Endometrium (tissue), 2 donors: ENCODE measurements around the gene GAREM1.
"Not testable (repeated sequence)": the region's sequence is repeated elsewhere in the genome, so short reads cannot be mapped to it uniquely, and the experiment has no call there.

Experiments used
- FAIRE-seq: peaks from 2 replicates; lab custom pipeline; 2012; peaks lifted over from hg19 to GRCh38; lab: Jason Lieb, UNC
- donor health status: control.
- donor health status: control.

The GAREM1 gene

DNA sequence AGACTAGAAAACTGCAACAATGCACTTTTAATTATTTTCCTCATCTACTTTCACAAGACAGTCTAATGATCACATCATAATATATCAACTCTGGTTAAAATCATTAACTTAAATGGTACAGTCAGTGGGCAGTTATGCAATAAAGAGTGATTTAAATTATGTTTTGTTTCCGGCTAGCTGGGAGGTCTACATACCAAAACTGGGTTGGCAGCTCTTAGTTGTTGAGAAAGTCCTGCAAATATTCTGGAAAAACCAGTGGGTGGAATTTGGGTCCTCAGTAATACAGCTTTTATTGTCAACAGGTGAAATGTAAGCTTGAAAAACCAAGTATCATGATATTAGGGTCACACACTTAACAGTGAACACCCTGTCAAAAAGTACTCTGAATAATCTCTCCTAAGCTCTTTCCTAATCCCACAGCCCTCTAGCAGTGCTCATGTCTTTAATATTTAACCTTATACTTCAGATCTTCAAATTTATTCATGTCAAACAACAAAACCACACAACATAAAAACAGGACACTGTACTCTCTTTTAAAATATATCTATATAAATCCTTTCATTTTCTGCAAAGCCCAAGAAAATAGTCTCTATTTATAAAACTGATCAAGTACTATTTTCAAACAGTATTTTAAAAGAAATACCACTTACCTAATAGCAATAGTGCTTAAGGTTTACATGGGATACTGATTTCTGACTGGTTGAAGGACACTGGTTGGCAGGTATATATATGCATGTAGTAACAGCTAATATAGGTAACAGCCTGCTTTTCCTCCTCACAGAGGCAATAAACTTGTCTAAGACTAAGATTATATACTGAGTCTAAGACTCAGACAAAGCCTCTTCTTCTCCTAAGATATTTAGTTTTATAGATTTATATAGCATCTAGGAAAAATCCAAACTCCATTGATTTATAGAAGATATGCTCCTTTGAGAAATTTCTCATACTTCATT lies 103.8 kb downstream of the GAREM1 start:
- FAIRE-seq, result peak; percentile 80

DNA sequence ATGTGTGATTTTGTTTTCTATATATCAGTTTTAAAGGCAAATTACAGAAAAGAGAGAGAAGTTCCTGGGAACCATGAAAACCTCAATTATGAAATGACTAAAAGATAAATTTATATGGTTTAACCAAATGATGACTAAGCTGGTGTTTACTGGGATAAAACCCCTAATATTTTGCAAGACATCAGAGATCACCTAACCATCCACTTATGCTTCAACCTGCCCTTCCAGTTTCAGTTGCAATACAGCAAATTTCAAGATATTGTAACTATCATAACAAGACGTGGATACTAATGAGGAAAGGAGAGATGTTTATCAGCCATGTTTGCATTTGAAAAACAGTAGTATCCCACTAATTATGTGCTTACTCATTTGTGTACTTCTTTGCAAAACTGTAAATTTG lies 108.2 kb downstream of the GAREM1 start:
- FAIRE-seq, result no peak

DNA sequence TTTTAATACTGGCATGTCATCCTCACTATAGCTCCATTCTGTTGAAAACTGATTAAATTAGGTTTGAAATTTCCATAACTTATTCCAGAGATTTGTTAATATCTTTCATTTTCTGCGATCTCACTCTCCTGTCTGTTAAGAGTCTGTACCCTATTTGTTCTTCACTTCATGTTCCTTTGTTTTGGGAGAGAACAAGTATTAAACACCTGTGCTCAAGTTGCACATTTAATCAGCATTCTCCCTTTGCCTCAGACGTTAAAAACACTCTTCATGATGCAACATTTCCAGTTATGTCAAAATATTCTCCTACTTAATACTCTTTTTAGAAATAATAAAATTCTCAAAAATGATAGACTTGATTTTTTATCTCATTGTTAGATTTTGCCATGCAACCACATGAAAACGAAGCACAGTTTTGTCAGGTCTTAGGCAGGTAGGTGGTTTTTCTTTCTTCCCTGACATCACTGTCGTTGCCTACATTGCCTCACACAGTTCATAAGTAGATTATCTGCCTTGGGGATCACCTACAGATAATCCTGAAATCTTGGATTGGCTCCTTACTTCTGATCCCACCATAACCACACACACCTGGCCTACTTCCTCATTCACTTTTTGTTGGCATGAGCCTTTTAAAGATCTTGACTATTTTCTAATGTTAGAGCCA lies 109.9 kb downstream of the GAREM1 start:
- FAIRE-seq, result no peak

DNA sequence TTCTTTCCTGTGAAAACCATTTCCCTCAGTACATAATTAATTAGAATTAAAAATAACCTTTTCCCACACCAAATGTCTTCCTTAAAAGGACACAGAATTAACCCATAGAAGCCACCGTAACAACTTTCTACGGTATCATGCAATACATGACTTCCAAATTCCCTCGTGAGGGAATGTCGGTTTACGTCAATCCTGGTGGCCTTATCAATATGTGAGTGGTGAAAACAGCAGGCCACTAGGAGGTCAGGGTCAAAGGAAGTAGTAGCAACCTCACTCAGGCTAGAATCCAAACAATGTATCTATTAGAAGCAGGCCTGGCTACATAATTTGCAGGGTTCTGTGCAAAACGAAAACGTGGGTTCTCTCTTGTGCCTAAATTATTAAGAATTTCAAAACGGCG lies 112.2 kb downstream of the GAREM1 start:
- no peak for FAIRE-seq

DNA sequence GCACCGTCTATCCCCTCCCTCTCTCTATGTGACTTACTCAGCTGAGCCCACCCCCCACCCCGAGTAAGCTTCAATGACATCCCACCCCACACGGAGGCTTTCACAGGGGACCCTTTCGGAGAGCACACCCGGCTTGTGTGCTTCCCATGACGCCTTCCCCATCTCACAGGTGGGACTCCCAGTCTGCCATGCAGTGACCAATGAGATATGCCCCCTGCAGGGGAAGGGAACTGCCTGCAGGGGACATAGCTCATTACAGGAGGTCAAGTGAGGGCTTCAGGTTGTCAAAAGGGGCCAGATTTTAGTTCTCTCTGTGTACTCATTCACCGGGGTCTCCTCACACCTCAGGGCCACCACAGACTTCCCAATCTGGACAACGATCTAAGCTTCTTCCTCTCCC lies 112.6 kb downstream of the GAREM1 start:
- FAIRE-seq, result no peak

DNA sequence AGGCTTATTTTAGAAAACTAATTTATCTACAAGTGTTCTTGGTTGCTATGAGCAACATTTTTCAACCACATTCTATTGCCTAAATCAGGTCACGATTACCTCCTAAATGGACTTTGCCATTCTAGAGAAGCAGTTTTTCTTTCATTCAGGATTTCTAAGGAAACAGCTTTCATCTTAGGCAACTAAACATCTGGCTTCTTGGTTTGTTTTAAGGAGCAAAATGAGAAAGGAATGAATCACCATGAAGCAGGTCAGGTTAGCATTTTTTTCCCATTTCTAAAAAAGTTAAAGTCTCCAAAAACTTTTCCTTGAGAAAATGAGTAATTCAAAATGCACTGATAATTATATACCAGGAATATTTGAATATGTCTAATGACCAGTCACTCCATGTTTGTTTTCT lies 114.8 kb downstream of the GAREM1 start:
- FAIRE-seq, result peak; percentile 72

DNA sequence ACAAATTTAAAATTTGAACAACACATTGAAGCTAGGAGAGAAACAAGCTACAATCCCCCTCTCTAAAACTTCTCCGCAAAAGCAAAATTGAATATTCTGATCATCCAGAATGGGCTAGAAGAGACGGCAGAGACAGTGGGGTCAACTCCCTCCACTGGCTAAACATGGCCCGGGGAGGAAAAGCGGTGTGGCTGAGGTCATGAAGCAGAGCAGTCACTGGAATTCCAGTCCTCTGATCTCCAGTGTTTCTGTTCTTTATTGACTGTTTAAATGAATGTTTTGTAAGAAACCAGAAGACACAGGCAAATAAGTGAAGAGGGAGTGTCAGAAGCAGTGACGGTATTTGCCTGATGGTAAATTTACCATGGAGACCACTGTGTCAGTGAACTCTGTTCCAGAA lies 116.2 kb downstream of the GAREM1 start:
- no peak for FAIRE-seq

DNA sequence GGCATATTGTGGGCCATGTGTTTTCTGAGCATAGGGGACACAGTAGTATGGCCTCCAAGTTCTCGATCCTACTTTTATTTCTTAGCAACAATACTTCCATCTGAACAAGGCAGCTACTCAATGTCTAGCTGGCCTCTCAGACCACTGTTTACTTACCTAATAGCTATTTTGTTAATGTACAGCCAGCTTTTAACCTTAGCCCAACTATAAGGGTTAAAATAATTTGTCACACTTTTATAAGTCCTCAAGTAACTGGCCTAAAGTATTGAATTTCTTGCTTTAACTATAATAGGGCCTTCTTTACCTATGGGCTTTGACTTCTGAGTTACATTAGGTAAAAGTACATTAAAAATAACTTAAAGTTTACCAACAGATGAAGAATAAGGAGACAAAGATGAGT lies 117.4 kb downstream of the GAREM1 start:
- no peak for FAIRE-seq

DNA sequence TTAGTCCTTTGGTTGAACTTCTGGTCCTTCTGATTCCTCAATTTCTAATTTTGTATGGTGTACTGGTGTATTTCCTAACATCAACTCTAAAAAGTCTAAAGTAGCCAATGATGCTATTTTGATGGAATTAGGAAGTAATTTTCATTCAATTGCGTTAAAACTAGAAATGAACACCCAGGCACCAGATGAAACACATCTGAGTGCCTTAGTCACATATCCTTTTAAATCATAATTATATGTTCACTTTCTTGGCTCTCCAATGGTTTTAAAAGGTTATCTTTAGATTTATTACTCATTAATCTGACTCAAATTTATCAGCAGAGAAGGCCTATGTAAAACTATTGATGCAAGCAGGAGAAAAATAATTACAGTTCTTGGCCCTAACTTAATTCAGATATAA lies 119.7 kb downstream of the GAREM1 start:
- no peak for FAIRE-seq

DNA sequence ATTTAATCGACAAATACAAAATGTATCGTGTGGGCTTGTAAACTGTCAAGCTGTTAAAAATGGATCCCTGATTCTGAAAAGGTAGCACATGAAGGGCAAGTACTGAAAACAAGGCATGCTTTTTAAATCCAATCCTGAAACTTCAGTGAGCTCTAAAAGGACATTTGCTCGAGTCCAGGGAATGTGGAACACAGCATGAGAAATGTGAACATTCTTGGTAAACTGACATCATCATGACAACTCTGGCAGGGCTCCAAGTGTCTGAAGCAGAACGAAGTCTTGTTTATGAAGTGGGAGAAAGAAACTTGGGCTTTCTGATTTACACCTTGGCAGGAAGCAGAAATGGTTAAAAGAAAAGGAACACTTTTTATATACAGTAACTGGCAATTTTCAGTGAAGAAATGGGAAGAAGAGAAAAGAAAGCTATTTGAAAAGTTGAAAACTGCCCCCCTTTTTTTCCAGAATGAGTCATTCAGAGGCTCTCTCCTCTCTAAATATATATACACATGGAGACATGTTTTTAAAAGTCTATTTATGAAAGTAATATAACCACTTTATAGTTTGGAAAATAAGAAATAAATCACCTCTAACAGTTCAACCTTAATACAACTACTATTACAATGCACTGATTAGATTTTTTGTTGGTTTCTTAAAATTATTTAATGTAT lies 120.8 kb downstream of the GAREM1 start:
- peak; percentile 88 for FAIRE-seq

DNA sequence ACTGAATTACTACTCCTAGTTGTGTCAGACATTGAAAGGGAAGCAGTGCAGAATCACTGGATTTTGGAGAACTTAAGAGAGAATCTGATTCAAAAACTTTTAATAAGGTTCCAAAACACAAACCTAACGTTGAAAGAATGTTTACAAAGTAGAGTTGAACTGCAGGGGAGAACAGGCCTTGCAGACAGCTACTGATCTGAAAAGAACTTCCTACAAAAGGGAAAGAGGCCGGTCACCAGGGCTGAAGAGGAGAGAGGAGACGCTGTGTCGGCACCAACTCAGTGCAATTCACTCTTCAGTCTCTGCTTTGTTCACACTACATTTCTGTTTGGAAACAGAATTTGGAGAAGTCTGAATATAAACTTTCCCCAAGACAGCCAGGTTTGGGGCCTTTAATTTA lies 124.0 kb downstream of the GAREM1 start:
- no peak for FAIRE-seq

DNA sequence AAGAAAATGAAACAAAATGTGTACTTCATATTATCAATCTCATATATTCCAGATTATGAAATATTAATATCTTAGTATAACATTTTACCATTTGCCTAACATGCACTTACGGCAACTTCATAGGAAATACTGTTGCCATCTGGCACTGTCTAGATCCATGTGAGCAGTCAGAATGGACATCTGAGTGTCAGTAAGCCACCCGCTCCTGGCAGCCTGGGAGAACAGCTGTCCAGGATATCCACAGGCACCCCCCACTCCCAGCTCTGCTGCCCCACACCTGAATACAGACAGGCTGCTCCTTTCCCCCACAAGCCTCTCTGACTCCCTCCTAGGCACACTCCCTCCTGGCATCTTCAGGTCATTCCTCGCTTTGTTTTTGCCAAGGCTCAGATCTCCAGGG lies 127.0 kb downstream of the GAREM1 start:
- FAIRE-seq, result no peak

DNA sequence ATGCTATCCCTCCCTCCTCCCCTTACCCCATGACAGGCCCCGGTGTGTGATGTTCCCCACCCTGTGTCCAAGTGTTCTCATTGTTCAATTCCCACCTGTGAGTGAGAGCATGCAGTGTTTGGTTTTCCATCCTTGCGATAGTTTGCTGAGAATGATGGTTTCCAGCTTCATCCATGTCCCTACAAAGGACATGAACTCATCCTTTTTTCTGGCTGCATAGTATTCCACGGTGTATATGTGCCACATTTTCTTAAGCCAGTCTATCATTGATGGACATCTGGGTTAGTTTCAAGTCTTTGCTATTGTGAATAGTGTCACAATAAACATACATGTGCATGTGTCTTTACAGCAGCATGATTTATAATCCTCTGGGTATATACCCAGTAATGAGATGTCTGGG lies 129.6 kb downstream of the GAREM1 start:
- not testable (repeated sequence) for FAIRE-seq

DNA sequence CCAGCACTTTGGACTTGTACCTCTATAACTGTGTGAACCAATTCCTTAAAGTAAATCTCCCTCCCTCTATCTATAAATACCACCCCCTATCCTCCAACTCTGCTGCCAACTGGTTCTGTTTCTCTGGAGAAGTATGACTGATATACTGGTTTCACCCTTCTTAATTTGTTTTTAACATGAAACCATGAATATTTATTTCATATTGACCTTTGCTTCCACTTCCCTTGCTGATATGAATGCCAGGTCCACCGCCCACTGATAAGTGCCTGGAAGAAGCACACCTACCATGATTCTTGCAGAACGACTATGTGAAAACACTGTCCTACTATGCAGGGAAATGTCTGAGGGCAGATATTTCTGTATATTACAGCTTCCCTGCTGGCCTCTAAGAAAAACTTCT lies 131.6 kb downstream of the GAREM1 start:
- no peak for FAIRE-seq

DNA sequence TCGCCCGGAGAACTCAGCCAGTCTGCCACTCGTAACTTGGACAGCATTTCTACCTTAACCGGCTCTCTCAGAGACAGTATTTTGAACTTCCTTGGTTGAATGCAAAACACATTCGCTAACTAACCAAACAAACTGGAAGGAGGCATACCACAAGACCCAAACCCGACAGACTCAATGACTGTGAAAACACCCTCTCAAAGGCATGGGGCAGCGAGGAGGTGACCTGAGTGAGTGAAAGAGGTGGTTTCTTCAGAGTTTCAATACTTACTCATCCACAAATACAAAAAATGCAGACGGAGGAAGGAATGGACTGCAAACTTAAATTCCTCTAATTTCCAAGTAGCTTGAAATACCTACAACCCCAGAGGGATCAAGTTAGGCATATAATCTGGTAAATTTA lies 132.9 kb downstream of the GAREM1 start:
- FAIRE-seq, result no peak

DNA sequence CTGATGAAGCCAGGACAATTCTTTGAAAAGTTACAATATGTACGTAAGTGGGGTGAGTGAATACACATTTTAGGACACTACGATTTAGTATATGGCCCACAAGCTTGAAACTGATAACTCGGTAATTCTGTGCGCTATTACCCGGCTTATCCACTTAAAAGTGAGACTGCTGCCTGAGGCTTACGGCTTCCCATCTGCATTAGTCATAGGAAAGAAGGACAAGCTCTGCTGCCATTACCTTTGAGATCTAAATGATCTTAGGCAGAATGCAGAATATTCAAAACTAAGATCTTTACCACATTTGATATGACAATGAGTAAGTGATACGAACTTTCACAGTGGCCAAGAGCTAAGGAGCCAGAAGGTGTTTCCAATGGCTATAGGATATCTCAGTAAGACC lies 133.3 kb downstream of the GAREM1 start:
- FAIRE-seq, result no peak

DNA sequence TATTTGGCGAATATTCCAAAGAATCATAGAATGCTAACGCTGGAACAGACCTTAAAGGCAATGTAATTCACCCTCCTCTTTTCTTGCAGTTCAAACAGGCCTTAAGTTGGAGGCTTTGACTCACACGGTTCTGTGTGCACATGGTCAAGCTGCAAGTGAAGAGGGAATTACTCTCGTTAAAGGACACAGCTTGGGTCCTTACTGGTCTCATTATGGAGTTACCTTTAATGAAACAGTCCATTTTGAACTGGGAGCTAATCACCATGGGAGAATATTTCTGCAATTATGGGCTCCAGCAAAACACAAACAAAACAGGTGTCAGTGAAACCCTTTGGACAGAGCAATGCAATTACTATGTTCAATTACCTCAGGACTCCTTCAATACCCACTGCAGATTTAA lies 135.5 kb downstream of the GAREM1 start:
- no peak for FAIRE-seq

DNA sequence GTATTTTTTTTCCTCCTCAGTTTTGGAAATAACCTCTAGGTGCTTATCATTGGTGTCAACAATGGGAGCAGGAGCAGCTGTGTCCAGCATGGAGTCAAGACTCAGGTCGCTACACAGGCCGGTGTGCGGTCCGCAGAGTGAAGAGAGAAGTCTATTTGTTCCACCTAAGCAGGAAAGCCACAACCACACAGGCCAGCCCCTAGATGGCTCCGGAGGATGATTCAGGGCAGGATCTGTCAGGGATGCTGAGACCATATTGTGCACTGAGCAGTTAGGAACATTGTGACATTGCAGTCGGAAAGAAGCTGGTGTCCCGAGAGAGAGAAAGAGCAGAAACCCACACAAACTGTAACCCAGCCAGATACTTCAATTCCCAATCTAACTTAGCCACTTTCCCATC lies 136.9 kb downstream of the GAREM1 start:
- no peak for FAIRE-seq

DNA sequence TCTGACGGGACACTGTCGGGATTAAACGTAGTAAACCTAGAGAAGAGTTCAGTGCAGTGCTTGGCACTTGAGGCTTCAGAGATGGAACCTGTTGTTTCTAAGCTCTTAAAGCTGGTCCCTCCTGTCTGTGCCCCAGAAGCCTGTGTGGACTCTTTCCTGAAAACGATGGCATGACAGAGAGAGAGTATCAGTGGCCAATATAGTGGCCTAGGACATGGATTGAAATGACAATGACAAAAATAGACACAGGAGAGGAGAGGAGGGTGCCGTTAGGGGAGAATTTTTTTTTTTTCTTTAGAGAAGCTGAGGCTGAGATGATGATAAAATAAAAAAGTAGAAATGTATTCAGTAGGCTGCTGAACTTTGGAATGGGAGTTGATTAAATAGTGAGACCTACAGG lies 138.0 kb downstream of the GAREM1 start:
- FAIRE-seq, result no peak

DNA sequence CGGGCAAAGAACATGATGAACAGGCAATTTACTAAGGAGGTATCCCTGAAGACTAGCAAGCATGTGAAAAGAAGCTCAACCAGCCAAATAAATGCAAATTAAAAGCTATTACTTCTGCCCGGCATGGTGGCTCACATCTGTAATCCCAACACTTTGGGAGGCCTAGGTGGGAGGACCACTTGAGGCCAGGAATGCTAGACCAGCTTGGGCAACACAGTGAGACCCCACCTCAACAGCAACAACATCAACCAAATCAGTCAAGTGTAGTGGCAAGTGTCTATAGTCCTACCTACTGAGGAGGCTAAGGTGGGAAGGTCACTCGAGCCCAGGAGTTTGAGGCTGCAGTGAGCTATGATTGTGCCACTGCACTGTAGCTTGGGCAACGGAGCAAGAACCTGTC lies 141.7 kb downstream of the GAREM1 start:
- FAIRE-seq, result no peak

DNA sequence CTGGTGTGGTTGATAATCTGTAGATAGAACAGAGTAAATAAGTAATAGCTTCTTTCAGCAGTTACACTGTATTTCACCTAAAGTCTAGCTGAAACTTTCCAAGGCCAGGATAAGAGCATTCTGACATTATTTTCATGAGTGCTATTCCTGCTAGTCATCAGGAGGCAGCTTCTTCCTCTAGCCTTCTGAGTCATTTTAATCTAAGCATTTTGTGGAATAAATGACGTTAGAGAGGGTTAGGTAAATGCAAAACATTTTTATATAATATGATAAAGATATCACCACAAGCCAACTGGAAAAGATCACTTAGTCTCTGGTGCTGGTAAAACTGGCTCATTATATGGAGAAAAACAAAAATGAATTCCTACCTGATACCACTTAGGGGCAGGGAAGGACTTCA lies 142.3 kb downstream of the GAREM1 start:
- FAIRE-seq, result no peak

DNA sequence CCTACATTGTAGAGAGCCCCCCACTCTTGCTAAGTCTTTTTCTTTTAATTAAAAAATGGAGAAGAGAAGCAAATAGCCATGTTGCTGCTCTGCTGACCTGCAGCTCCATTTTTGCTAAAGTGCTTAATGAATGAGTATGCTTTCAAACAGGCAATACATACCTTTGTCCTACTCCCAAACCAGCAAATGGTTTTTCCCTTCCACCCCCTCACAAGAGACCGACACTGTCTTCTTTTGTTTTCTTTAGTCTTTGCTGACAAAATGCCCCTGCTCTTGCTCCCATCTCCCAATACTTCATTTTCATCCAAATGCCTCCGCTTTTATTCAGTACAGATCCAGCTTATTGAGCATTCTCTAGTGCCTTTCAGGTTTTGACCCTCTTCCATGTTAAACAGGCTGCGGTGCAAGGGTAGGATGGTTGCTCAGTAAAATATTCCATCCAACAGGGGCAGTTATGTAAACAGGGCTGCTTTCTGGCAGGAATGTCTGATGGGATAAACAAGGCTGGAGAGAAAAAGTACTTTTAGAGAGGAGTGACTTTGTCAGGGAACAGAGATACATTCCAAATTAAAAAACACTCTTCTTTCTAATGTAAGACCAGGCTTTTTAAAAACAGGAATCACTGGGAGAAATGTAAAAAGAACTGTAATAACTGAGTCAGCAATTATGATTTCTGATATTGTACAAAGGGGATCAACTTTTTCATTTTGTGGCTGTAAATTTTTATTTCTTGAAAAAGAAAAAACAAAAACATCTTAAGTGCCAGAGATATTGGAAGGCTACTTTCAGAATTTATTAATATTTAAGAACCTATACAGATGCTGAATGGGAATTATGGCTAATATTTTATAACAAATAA lies 144.0 kb downstream of the GAREM1 start:
- FAIRE-seq, result peak; percentile 12
